Non-pigmented ciliary epithelial cell (primary cell): ENCODE data around the gene CTU2.

Source experiments
- DNase-seq: peaks from one replicate; pipeline ENCODE4 v3.0.0-alpha.2; 2010; ENCODE audit warnings: low read depth

CTU2 gene

GRCh38 chr16:88730632-88731607, 24.6 kb downstream of the CTU2 start:
- DNase-seq: no peak

- no peak for DNase-seq
These were observed 25.4 kb downstream of the CTU2 start for GRCh38 chr16:88731699-88732098.

GRCh38 chr16:88732172-88732960, 26.1 kb downstream of the CTU2 start:
- DNase-seq: no peak

DNA sequence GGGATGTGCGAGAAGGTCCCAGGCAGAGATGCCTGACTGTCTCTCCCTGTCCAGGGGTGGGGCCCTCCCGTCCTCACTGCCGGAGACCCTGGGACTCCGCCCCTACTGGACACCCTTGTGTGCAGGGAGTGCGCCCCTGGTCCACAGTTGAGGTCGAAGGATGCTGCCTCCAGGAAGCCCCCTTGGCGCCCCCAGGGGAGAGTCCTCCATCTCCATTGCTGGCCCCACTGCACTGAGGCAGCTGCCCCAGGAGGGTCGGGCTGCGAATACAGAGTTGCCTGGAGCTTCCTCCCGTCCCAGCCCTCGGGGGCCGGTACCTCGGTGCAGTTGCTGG, 26.6 kb downstream of the CTU2 start:
- no peak for DNase-seq

- no peak for DNase-seq
These were observed 27.5 kb downstream of the CTU2 start for GRCh38 chr16:88733630-88734360.

- DNase-seq: no peak
These were observed 28.0 kb downstream of the CTU2 start for GRCh38 chr16:88734361-88734728.

DNA sequence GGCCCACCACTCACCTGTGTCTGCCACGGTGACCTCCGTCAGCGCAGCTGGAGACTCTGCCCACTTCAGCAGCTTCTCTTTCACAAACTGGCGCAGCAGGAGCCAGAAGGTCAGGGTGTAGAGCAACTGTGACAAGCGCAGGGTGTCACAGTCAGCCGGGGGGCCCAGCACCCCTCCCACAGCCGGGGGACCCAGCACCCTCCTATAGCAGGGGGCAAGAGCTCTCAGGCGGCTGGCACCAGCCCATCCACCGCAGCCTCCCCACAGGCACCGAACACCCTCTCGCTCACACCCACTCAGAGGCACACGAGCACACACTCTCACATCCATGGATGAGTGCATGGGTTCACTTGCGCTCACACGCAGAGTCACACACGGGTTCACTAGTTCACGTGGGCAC, 28.8 kb downstream of the CTU2 start:
- no peak for DNase-seq

DNA sequence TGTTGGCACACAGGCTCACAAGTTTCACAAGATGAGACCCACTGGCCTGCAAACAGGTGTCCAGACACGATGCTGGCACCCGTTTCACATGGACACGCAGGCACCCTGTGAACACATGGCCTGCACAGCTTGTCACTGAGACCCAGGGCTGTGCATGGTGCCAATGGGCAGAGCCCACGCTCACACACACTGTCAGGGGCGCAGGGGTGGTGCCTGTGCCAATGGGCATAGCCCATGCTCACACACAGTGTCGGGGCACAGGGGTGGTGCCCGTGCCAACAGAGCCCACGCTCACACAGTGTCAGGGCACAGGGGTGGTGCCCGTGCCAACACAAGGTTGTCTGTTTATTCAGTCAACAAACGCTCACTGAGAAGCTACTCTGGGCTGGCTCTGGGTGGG, 29.3 kb downstream of the CTU2 start:
- no peak for DNase-seq

DNA sequence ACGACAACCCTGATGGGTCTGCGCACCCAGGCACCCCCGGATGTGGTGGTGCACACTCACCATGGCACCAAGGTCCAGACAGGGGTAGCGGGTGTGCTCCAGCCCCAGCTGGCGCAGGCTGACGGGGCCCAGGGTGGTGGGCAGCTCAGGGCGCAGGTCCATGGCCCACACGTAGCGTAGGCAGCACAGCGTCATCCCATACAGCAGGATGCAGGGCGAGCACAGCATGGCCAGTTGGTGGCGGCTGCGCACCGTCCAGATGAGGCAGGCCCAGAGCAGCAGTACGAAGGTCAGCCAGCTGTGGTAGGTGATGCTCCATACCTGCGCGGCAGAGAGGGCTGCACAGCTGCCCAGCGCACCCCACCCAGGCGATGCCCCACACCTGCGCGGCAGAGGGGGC, 29.8 kb downstream of the CTU2 start:
- DNase-seq: no peak

- no peak for DNase-seq
These were observed 30.2 kb downstream of the CTU2 start for GRCh38 chr16:88736496-88736895.

DNA sequence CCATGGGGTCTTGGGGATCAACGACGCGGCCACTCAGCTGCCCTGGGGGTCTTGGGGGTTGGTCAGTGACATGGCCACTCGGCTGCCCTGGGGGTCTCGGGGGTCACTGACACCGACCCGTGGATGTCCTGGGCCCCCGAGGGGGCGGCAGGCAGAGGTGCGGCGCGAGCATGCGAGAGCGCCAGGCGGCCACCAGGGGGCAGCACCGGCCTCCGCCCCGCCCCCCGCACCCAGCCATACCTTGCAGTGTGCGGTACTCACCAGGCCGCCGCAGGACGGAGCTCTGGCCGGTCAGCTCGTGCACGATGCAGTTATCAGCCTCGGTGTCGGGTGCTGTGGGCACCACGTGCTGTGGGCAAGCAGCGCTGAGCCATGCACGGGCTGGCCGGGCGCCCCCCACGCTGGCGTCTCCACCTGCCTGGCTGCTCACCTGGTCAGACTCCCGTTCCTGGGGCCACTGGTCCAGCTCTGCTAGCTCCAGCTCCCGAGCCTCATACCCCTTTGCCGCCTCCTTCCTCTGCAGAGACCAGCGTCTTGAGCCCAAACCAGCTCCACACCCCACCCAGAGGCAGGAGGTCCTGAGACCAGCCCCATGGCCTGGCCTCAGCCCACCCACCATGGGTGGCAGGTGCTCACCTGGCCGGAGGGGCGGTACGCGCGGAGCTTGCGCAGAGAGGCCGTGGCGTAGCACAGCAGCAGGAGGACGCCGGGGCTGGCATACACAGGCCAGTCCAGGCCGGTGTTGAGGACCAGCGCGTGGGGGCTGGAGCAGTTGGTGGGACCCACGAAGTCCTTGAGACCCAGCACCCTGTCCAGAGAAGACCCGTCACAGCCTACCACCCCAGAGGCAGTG, 31.2 kb downstream of the CTU2 start:
- DNase-seq: no peak

DNA sequence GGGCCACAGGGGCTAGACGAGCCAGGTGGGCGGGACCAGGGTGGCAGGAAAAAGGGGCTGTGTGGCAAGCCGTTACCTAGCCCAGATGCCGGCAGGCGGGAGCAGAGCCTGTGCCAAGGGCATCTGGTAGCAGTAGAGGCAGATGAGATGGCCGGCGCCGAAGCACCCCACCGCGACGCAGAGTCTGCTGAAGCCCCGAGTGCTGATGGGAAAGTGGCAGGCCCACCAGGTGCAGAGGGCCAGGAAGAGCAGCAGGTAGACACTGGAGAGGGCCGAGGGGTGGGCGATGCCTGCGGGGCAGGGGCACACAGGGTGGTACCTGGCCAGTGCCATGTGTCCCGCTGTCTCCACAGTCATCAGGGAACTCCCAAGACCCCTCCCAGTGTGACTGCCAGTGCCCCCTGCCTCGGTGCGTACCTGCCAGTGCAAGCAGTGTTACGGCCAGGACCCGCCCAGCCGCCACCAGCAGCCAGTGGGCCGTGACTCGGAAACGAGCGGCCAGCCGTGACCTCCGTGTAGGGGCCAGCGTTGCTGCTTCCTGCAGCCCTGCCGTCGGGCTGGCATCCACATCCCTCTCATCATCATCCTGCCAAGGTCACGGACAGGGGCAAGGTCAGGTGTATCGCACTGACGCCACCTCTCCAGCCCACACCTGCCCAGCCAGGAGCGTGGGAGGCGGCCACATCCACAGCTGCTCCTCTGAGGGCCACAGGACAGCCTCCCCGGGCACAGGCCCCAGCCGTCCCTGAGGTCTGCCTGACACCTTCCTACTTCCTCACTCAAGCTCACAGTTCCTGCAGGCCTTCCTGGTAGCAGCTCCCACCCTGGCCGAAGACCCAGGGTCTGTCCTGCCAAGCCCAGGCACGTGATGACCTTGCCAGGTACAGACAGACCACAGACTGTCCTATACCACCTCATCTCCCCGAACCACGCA, 32.1 kb downstream of the CTU2 start:
- no peak for DNase-seq

- DNase-seq: no peak
These were observed 33.1 kb downstream of the CTU2 start for GRCh38 chr16:88739139-88739976.

- DNase-seq: no peak
These were observed 33.8 kb downstream of the CTU2 start for GRCh38 chr16:88739977-88740726.

GRCh38 chr16:88740727-88741055, 34.4 kb downstream of the CTU2 start:
- DNase-seq: no peak

DNA sequence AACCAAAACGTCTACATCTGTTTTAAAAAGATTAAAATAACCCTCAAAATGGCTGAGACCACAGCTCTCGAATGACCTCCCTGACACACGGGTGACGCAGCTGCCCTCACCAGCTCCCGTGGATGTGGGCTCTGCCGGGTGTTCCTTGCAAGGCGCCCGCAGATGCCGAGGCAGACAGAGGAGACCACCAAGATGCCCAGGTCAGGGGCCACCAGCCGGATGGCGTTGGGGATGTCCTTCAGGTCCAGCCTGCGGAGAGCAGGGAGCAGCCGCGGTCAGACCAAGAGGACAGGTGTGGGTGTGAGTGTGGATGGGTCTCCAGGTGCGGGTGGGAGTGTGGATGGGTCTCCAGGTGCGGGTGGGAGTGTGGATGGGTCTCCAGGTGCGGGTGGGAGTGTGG, 35.1 kb downstream of the CTU2 start:
- DNase-seq: no peak

- no peak for DNase-seq
These were observed 36.7 kb downstream of the CTU2 start for GRCh38 chr16:88742896-88743605.
